Measurements from ENCODE around the gene DBT.
"Not testable (repeated sequence)": the region's sequence is repeated elsewhere in the genome, so short reads cannot be mapped to it uniquely, and the experiment has no call there.

Gene DBT

GRCh38 chr1:100249155-100249536, 488 bp downstream of the DBT start:
- DNase-seq: no peak

GRCh38 chr1:100246738-100247137, 2.9 kb downstream of the DBT start:
- no peak for DNase-seq

GRCh38 chr1:100240631-100241030, 9.0 kb downstream of the DBT start:
- no peak for DNase-seq

- DNase-seq: no peak
Observed at GRCh38 chr1:100239961-100240360, 9.7 kb downstream of the DBT start.

- no peak for DNase-seq
Observed at GRCh38 chr1:100237091-100237490, 12.5 kb downstream of the DBT start.

GRCh38 chr1:100234432-100234831, 15.2 kb downstream of the DBT start:
- DNase-seq: no peak

- DNase-seq: not testable (repeated sequence)
Observed at GRCh38 chr1:100233566-100233965, 16.1 kb downstream of the DBT start.

- DNase-seq: no peak
Observed at GRCh38 chr1:100232156-100232555, 17.5 kb downstream of the DBT start.

- no peak for DNase-seq
Observed at GRCh38 chr1:100231721-100232120, 17.9 kb downstream of the DBT start.

- no peak for DNase-seq
Observed at GRCh38 chr1:100230765-100231164, 18.9 kb downstream of the DBT start.

- DNase-seq: no peak
Observed at GRCh38 chr1:100229681-100230443, 19.8 kb downstream of the DBT start.

GRCh38 chr1:100222428-100222827, 27.2 kb downstream of the DBT start:
- DNase-seq: no peak

- peak; percentile 7 for DNase-seq
Observed at GRCh38 chr1:100219883-100220282, 29.8 kb downstream of the DBT start.

GRCh38 chr1:100219457-100219856, 30.2 kb downstream of the DBT start:
- DNase-seq: no peak

GRCh38 chr1:100217834-100218233, 31.8 kb downstream of the DBT start:
- no peak for DNase-seq

- no peak for DNase-seq
Observed at GRCh38 chr1:100215101-100215500, 34.5 kb downstream of the DBT start.

GRCh38 chr1:100213141-100213540, 36.5 kb downstream of the DBT start:
- DNase-seq: no peak

GRCh38 chr1:100206301-100206700, 43.3 kb downstream of the DBT start:
- DNase-seq: no peak

- DNase-seq: not testable (repeated sequence)
Observed at GRCh38 chr1:100205593-100205992, 44.0 kb downstream of the DBT start.

- DNase-seq: not testable (repeated sequence)
Observed at GRCh38 chr1:100205103-100205502, 44.5 kb downstream of the DBT start.

GRCh38 chr1:100202703-100203102, 46.9 kb downstream of the DBT start:
- not testable (repeated sequence) for DNase-seq

GRCh38 chr1:100200060-100200459, 49.6 kb downstream of the DBT start:
- not testable (repeated sequence) for DNase-seq

GRCh38 chr1:100198596-100198995, 51.0 kb downstream of the DBT start:
- no peak for DNase-seq

GRCh38 chr1:100188617-100189016, 61.0 kb downstream of the DBT start:
- DNase-seq: no peak

GRCh38 chr1:100187912-100188311, 61.7 kb downstream of the DBT start:
- no peak for DNase-seq
